ENCODE data around the gene SOAT2.

GRCh38 chr12:53123578-53124351 lies 20.5 kb downstream of the SOAT2 start:
- no peak for TF ChIP-seq CTCF (IDR thresholded peaks at IDR 0.05; ENCODE audit: low read depth, low read length)
- no peak for TF ChIP-seq MAX (IDR thresholded peaks at IDR 0.05; ENCODE audit: low read depth, low read length)
- TF ChIP-seq POLR2A (IDR thresholded peaks at IDR 0.05; ENCODE audit: extremely low read depth, insufficient read length) = no peak
